ENCODE results near the gene SLX4IP. TPM values are rescaled to one million over a fixed set of nuclear protein-coding genes. Genes with fewer than 3 reads are reported as not detected.

Gene SLX4IP
- total and polyA plus RNA-seq, 2 donors (not counting 1 experiment from before 2014, with no cell fraction given) = 2.0 to 8.1 TPM

- Mint-ChIP-seq H3K4me1 (peaks cover 36% of the 10 kb centered on the region), H3K4me3 (no peak overlapping the region), H3K9me3 (ENCODE audit: insufficient read depth) (no peaks in the 10 kb centered on the region), H3K27ac (no peak overlapping the region), H3K27me3 (no peaks in the 10 kb centered on the region)
- Histone ChIP-seq H3K4me1 (ENCODE audit: control insufficient read depth in 2 of 2, insufficient read depth in 2 of 2, low read length in 2 of 2) (peaks cover 23 to 24% of the 10 kb centered on the region in 2 donors), H3K27me3 (replicated peaks in 1 of 4; ENCODE audit: control extremely low read depth in 1 of 4, control insufficient read depth in 3 of 4, insufficient read depth in 4 of 4, low read length in 3 of 4) (no peaks in the 10 kb centered on the region), H3K4me2 (replicated peaks; ENCODE audit: low read depth, low read length, poor library complexity, severe bottlenecking) (no peak overlapping the region), H3K4me3 (ENCODE audit: control extremely low read depth in 1 of 5, extremely low read depth in 1 of 5, insufficient read depth in 1 of 5, low read depth in 2 of 5, low read length in 4 of 5) (no peak overlapping the region), H3K36me3 (replicated peaks in 1 of 2; ENCODE audit: control extremely low read depth in 1 of 2, control insufficient read depth in 1 of 2, extremely low read depth in 1 of 2, insufficient read depth in 2 of 2, low read length in 1 of 2) (peaks cover 0 to 3% of the 10 kb centered on the region in 2 experiments), H3K9ac (ENCODE audit: low read length) (no peak overlapping the region), H3K79me2 (ENCODE audit: control insufficient read depth, insufficient read depth, low read length) (peaks cover 15% of the 10 kb centered on the region), H4K20me1 (ENCODE audit: control insufficient read depth, insufficient read depth, low read length, poor library complexity, severe bottlenecking) (peaks cover 9% of the 10 kb centered on the region), H3K9me3 (ENCODE audit: control extremely low read depth in 1 of 3, control insufficient read depth in 2 of 3, insufficient read depth in 1 of 3, low read length in 2 of 3) (peaks cover 0 to 3% (median 1%) of the 10 kb centered on the region in 3 donors), H2AFZ (ENCODE audit: insufficient read depth, low read depth, low read length, poor library complexity, severe bottlenecking) (no peak overlapping the region), H3K27ac (ENCODE audit: low read length in 2 of 2) (no peak overlapping the region)
- no peak for DNase-seq
- 44% methylated on average over 2 of the region's 2 CpGs for WGBS (ENCODE audit: insufficient coverage)
- no peak for TF ChIP-seq CTCF (IDR thresholded peaks at IDR 0.05)
- TF ChIP-seq EZH2 (IDR thresholded peaks at IDR 0.05; ENCODE audit: borderline replicate concordance, insufficient read depth, low read depth, low read length, poor library complexity, severe bottlenecking) = no peak
- ATAC-seq (ENCODE audit: low read depth) = no peak
- ChIA-PET CTCF (interaction anchor here (1.2 kb wide), 1 partner anchor 20 kb away, joined by 4 read pairs; no protein-coding TSS in a partner anchor), POLR2A (no interaction called here)
- intact Hi-C loops (cut with micrococcal nuclease) = no loop called here
These were observed 40.1 kb downstream of the SLX4IP start for GRCh38 chr20:10475225-10475624.

- Histone ChIP-seq H2AFZ (ENCODE audit: insufficient read depth, low read depth, low read length, poor library complexity, severe bottlenecking) (no peak overlapping the region), H3K79me2 (ENCODE audit: control insufficient read depth, insufficient read depth, low read length) (peaks cover 15% of the 10 kb centered on the region), H3K4me2 (replicated peaks; ENCODE audit: low read depth, low read length, poor library complexity, severe bottlenecking) (peak overlapping the region; percentile 13), H3K4me1 (ENCODE audit: control insufficient read depth in 2 of 2, insufficient read depth in 2 of 2, low read length in 2 of 2) (peaks cover 23 to 24% of the 10 kb centered on the region in 2 donors), H3K9ac (ENCODE audit: low read length) (no peak overlapping the region), H3K9me3 (ENCODE audit: control extremely low read depth in 1 of 3, control insufficient read depth in 2 of 3, insufficient read depth in 1 of 3, low read length in 2 of 3) (peaks cover 0 to 3% (median 1%) of the 10 kb centered on the region in 3 donors), H3K4me3 (ENCODE audit: control extremely low read depth in 1 of 5, extremely low read depth in 1 of 5, insufficient read depth in 1 of 5, low read depth in 2 of 5, low read length in 4 of 5) (no peak overlapping the region), H3K36me3 (replicated peaks in 1 of 2; ENCODE audit: control extremely low read depth in 1 of 2, control insufficient read depth in 1 of 2, extremely low read depth in 1 of 2, insufficient read depth in 2 of 2, low read length in 1 of 2) (peaks cover 0 to 3% of the 10 kb centered on the region in 2 experiments), H4K20me1 (ENCODE audit: control insufficient read depth, insufficient read depth, low read length, poor library complexity, severe bottlenecking) (peaks cover 9% of the 10 kb centered on the region), H3K27ac (ENCODE audit: low read length in 2 of 2) (no peak overlapping the region), H3K27me3 (replicated peaks in 1 of 4; ENCODE audit: control extremely low read depth in 1 of 4, control insufficient read depth in 3 of 4, insufficient read depth in 4 of 4, low read length in 3 of 4) (no peaks in the 10 kb centered on the region)
- whole genome bisulfite sequencing (ENCODE audit: insufficient coverage) = no CpG with 5 or more reads among the region's 3 CpGs
- ATAC-seq (ENCODE audit: low read depth) (peak; percentile 69), DNase-seq (peak; percentile 58)
- Mint-ChIP-seq H3K27ac (no peak overlapping the region), H3K9me3 (ENCODE audit: insufficient read depth) (no peaks in the 10 kb centered on the region), H3K27me3 (no peaks in the 10 kb centered on the region), H3K4me3 (no peak overlapping the region), H3K4me1 (peaks cover 36% of the 10 kb centered on the region)
- ChIA-PET CTCF (interaction anchor here (1.2 to 1.7 kb wide), 3 partner anchors 42 to 1068 kb away, joined by 5 to 6 read pairs (median 6); partner anchors contain the start of gene SLX4IP), POLR2A (no interaction called here)
- no peak for TF ChIP-seq EZH2 (IDR thresholded peaks at IDR 0.05; ENCODE audit: borderline replicate concordance, insufficient read depth, low read depth, low read length, poor library complexity, severe bottlenecking)
- no peak for TF ChIP-seq CTCF (IDR thresholded peaks at IDR 0.05)
- intact Hi-C loops (cut with micrococcal nuclease) = loop anchor here (2.0 kb wide), 1 partner anchor 42 kb away; the partner anchor contains the start of genes MKKS and SLX4IP
These were observed 41.2 kb downstream of the SLX4IP start for GRCh38 chr20:10476319-10476724.

Data from B cell (primary cell).